ENCODE measurements around the gene AP2A2.
"Not testable (repeated sequence)": the region's sequence is repeated elsewhere in the genome, so short reads cannot be mapped to it uniquely, and the experiment has no call there.

Gene AP2A2

DNA sequence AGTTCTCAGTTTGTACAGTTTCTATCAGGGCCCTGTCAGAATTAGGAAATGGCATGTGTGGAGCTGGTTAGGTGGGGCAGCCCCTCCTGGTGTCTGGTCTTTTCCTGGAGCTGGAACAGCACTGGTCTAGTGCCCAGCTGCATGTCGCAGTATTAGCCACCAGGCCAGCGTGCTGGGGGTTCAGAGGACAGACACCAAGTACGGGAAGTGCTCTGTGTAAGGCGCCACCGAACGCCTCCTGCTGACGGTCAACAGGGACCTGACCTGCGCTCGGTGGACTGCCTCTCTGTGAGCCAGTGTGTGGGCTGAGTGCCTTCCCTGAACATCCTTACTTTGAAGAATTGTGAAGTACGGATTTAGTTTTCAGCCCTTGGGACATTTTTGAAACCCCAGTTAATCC, 33.9 kb downstream of the AP2A2 start:
- H3K9me3 ChIP-seq (ENCODE audit: low read length): no peaks in the 10 kb centered on the region
- no peak overlapping the region for H3K9ac ChIP-seq (ENCODE audit: low read length)
- H3K27me3 ChIP-seq (ENCODE audit: control insufficient read depth in 1 of 2, insufficient read depth in 2 of 2, low read length in 2 of 2): no peaks in the 10 kb centered on the region
- no peaks in the 10 kb centered on the region for H3K4me1 ChIP-seq (ENCODE audit: insufficient read depth, low read length)
- no peak overlapping the region for H3K27ac ChIP-seq (ENCODE audit: low read depth, low read length)
- H3K4me3 ChIP-seq (ENCODE audit: low read depth in 1 of 2, low read length in 2 of 2): no peak overlapping the region
- H3K36me3 ChIP-seq (ENCODE audit: insufficient read depth, low read length): peaks cover 27% of the 10 kb centered on the region

DNA sequence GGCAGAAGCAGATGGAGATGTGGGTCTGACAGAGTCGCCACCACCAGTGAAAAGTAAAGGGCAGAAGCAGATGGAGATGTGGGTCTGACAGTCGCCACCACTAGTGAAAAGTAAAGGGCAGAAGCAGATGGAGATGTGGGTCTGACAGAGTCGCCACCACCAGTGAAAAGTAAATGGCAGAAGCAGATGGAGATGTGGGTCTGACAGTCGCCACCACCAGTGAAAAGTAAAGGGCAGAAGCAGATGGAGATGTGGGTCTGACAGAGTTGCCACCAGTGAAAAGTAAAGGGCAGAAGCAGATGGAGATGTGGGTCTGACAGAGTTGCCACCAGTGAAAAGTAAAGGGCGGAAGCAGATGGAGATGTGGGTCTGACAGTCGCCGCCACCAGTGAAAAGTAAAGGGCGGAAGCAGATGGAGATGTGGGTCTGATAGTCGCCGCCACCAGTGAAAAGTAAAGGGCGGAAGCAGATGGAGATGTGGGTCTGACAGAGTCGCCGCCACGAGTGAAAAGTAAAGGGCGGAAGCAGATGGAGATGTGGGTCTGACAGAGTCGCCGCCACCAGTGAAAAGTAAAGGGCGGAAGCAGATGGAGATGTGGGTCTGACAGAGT, 35.7 kb downstream of the AP2A2 start:
- not testable (repeated sequence) for H3K4me1 ChIP-seq (ENCODE audit: insufficient read depth, low read length); H3K27ac ChIP-seq (ENCODE audit: low read depth, low read length); H3K4me3 ChIP-seq (ENCODE audit: low read depth in 1 of 2, low read length in 2 of 2); H3K9me3 ChIP-seq (ENCODE audit: low read length); H3K9ac ChIP-seq (ENCODE audit: low read length); H3K27me3 ChIP-seq (ENCODE audit: control insufficient read depth in 1 of 2, insufficient read depth in 2 of 2, low read length in 2 of 2)
- peaks cover 27% of the 10 kb centered on the region for H3K36me3 ChIP-seq (ENCODE audit: insufficient read depth, low read length)

DNA sequence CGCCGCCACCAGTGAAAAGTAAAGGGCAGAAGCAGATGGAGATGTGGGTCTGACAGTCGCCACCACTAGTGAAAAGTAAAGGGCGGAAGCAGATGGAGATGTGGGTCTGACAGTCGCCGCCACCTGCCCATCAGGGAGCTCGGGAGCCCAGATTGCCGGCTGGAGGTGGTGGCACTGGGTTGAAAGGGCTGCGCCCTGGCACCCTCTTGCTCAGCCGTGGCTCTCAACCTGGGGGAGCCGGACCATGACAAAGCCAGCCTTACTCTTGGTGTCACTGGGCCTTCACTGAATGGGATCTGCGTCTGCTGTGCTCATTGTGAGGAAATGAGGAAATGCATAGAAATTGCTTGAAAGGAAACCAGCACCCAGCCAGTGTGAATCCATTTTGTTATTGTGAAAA, 36.3 kb downstream of the AP2A2 start:
- Histone ChIP-seq H3K4me3 (ENCODE audit: low read depth in 1 of 2, low read length in 2 of 2) (no peak overlapping the region), H3K36me3 (ENCODE audit: insufficient read depth, low read length) (peaks cover 27% of the 10 kb centered on the region), H3K9ac (ENCODE audit: low read length) (no peak overlapping the region), H3K27me3 (ENCODE audit: control insufficient read depth in 1 of 2, insufficient read depth in 2 of 2, low read length in 2 of 2) (no peaks in the 10 kb centered on the region), H3K9me3 (ENCODE audit: low read length) (no peaks in the 10 kb centered on the region), H3K4me1 (ENCODE audit: insufficient read depth, low read length) (no peaks in the 10 kb centered on the region), H3K27ac (ENCODE audit: low read depth, low read length) (no peak overlapping the region)

DNA sequence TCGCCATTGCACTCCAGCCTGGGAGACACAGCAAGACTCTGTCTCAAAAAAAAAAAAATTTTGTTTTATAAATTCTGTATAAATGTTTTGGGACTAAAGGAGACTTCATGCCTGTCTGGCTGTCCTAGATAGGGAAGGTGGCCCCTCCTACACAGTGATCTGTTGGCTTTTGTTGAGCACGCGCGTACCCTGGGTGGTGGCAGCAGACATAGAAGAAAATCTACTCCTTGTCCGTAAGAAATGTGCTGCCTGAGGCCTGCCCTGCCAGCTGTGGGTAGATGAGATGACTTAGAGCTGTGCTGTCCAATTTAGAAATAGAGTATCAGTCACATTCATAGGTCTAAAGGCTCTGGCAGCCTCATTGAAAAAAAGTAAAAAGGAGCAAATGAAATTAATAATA, 37.0 kb downstream of the AP2A2 start:
- H3K4me3 ChIP-seq (ENCODE audit: low read depth in 1 of 2, low read length in 2 of 2): no peak overlapping the region
- H3K9me3 ChIP-seq (ENCODE audit: low read length): no peaks in the 10 kb centered on the region
- H3K27me3 ChIP-seq (ENCODE audit: control insufficient read depth in 1 of 2, insufficient read depth in 2 of 2, low read length in 2 of 2): no peaks in the 10 kb centered on the region
- H3K9ac ChIP-seq (ENCODE audit: low read length): no peak overlapping the region
- H3K4me1 ChIP-seq (ENCODE audit: insufficient read depth, low read length): no peaks in the 10 kb centered on the region
- H3K36me3 ChIP-seq (ENCODE audit: insufficient read depth, low read length): peaks cover 27% of the 10 kb centered on the region
- no peak overlapping the region for H3K27ac ChIP-seq (ENCODE audit: low read depth, low read length)

DNA sequence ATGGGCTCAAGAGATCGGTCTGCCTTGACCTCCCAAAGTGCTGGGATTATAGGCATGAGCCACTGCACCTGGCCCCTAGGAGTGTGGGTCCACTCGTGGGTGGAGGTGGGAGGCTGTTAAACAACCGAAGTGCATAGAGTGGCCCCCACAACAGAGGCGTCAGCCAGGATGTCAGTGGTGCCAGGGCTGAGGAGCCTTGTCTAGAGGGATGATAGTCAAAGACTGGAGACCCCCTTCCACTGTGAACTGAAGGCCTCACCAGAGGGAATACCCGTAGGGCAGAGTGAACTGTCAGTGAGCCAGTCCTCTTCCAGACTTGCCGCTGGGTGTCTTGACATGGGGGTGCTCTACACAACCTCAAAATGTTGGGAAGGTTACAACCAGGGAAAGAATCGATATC, 38.2 kb downstream of the AP2A2 start:
- H3K27ac ChIP-seq (ENCODE audit: low read depth, low read length): no peak overlapping the region
- no peak overlapping the region for H3K4me3 ChIP-seq (ENCODE audit: low read depth in 1 of 2, low read length in 2 of 2)
- no peaks in the 10 kb centered on the region for H3K27me3 ChIP-seq (ENCODE audit: control insufficient read depth in 1 of 2, insufficient read depth in 2 of 2, low read length in 2 of 2)
- no peak overlapping the region for H3K9ac ChIP-seq (ENCODE audit: low read length)
- peaks cover 23% of the 10 kb centered on the region for H3K36me3 ChIP-seq (ENCODE audit: insufficient read depth, low read length)
- H3K4me1 ChIP-seq (ENCODE audit: insufficient read depth, low read length): no peaks in the 10 kb centered on the region
- no peaks in the 10 kb centered on the region for H3K9me3 ChIP-seq (ENCODE audit: low read length)

DNA sequence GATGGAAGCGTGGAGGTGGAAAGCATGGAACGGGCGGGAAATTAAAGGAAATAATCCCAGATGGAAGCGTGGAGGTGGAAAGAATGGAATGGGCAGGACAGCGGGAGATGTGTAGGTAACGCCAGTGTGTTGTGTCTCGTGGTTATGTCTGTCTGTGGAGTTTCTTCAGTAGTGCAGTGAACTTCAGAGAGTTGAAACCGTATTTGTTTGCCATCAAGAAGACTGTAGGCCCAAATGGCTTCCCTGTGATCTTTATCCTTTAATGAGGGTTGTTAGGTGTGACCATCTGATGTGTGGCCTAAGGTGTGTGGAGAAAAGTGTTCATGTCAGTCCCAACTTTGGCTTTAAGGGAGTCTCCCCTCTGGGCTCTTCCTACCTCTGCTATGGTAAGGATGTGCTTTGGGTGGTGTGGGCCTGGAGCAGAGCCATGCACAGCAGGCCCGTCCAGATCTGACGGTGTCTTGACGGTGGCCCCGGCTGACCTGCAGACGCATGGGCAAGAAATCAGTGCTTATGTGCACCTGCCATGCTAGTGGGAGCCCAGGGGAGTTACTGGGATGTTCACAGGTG, 39.6 kb downstream of the AP2A2 start:
- Histone ChIP-seq H3K9me3 (ENCODE audit: low read length) (no peaks in the 10 kb centered on the region), H3K4me3 (ENCODE audit: low read depth in 1 of 2, low read length in 2 of 2) (no peak overlapping the region), H3K27ac (ENCODE audit: low read depth, low read length) (no peak overlapping the region), H3K4me1 (ENCODE audit: insufficient read depth, low read length) (no peaks in the 10 kb centered on the region), H3K27me3 (ENCODE audit: control insufficient read depth in 1 of 2, insufficient read depth in 2 of 2, low read length in 2 of 2) (no peaks in the 10 kb centered on the region), H3K9ac (ENCODE audit: low read length) (no peak overlapping the region), H3K36me3 (ENCODE audit: insufficient read depth, low read length) (peaks cover 17% of the 10 kb centered on the region)

DNA sequence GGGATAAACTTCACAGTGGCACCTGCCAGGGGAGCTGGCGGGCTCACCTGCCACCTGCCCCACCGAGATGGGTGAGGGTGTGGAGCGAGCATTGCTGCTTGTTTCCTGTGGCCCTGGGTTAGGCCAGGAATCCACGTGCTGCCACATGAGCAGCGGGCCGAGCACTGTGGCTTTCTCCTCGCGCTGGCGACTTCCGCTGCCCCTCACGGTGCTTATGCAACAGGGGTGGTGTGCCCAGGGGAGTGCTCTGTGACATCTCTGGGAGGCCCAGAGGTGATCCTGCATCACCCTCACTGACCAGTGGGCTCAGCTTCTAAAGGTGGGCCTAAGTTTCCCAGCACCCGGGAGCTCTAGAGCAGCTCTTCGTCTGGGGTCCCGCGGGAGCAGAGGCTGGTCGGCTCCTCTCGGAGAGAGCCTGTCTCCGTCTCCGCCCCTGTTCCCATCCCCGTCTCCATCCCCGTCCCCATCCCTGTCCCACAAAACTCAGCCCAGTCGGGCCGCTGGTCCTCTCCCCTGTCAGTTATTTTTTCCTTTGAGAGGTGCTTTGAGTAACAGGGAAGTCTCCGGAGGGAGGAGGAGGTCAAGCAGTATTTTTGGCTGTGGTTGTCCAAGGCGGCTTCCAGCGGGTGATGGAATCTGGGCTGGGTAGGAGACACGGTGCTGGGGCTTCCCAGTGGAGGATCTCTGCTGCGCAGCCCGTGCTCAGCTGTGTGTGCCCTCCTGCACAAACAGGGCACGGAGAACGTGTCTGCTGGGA, 42.5 kb downstream of the AP2A2 start:
- no peak overlapping the region for H3K9ac ChIP-seq (ENCODE audit: low read length)
- no peak overlapping the region for H3K27ac ChIP-seq (ENCODE audit: low read depth, low read length)
- peaks cover 30% of the 10 kb centered on the region for H3K36me3 ChIP-seq (ENCODE audit: insufficient read depth, low read length)

DNA sequence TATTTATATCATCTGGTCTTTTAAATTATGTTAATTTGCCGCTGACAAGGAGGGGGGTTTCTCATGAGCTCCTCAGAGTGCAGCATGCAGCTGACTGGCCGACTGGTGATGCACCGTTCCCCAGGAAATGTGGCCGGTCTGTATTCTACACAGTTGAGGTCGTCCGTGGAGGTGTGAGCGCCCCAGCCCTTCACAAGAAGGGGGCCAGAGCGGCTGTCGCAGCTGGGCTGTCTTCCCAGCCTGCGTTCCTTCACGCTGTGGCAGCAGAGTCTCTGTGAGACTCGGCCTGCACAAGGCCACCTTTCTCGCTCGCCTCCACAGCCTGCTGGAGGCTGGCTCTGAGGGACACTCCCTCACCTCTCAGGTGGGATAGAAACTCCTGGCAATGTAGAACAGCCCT, 43.2 kb downstream of the AP2A2 start:
- no peaks in the 10 kb centered on the region for H3K9me3 ChIP-seq (ENCODE audit: low read length)
- no peak overlapping the region for H3K27ac ChIP-seq (ENCODE audit: low read depth, low read length)
- H3K9ac ChIP-seq (ENCODE audit: low read length): no peak overlapping the region
- no peak overlapping the region for H3K4me3 ChIP-seq (ENCODE audit: low read depth in 1 of 2, low read length in 2 of 2)
- no peaks in the 10 kb centered on the region for H3K27me3 ChIP-seq (ENCODE audit: control insufficient read depth in 1 of 2, insufficient read depth in 2 of 2, low read length in 2 of 2)
- peaks cover 32% of the 10 kb centered on the region for H3K36me3 ChIP-seq (ENCODE audit: insufficient read depth, low read length)
- no peaks in the 10 kb centered on the region for H3K4me1 ChIP-seq (ENCODE audit: insufficient read depth, low read length)

More for the DNA sequence above, 42.5 kb downstream of the AP2A2 start:
- Histone ChIP-seq H3K9me3 (ENCODE audit: low read length) (no peaks in the 10 kb centered on the region), H3K4me3 (ENCODE audit: low read depth in 1 of 2, low read length in 2 of 2) (no peak overlapping the region), H3K27me3 (ENCODE audit: control insufficient read depth in 1 of 2, insufficient read depth in 2 of 2, low read length in 2 of 2) (no peaks in the 10 kb centered on the region), H3K4me1 (ENCODE audit: insufficient read depth, low read length) (no peaks in the 10 kb centered on the region)

DNA sequence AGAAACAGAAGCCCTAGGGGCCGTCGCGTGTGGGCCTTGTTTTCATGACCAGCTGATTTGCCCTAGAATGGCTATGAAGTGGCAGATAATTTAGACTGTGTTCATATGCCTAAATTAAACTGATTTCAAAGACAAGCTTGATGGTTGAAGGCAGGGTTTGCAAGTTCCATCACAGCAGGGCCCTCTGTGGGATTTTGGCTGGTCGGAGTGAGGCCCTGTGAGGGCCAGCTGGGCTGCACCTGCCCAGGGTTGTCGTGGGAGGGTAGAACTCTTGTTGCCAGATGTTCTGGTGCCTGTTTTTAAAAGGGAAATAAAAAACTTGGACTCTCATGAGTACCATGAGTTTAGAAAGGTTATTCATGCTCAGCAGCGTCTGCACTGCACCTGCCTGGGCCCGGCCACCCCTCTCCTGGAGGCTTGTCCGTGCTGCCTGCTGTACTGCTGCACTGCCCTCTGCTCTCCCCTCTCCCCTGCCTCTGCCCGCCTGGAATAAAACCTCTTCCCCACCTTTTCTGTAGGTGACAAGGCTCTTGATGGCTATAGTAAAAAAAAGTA, 44.1 kb downstream of the AP2A2 start:
- Histone ChIP-seq H3K9ac (ENCODE audit: low read length) (no peak overlapping the region), H3K27me3 (ENCODE audit: control insufficient read depth in 1 of 2, insufficient read depth in 2 of 2, low read length in 2 of 2) (no peaks in the 10 kb centered on the region), H3K36me3 (ENCODE audit: insufficient read depth, low read length) (peaks cover 36% of the 10 kb centered on the region), H3K4me1 (ENCODE audit: insufficient read depth, low read length) (no peaks in the 10 kb centered on the region), H3K9me3 (ENCODE audit: low read length) (no peaks in the 10 kb centered on the region), H3K27ac (ENCODE audit: low read depth, low read length) (no peak overlapping the region), H3K4me3 (ENCODE audit: low read depth in 1 of 2, low read length in 2 of 2) (no peak overlapping the region)

DNA sequence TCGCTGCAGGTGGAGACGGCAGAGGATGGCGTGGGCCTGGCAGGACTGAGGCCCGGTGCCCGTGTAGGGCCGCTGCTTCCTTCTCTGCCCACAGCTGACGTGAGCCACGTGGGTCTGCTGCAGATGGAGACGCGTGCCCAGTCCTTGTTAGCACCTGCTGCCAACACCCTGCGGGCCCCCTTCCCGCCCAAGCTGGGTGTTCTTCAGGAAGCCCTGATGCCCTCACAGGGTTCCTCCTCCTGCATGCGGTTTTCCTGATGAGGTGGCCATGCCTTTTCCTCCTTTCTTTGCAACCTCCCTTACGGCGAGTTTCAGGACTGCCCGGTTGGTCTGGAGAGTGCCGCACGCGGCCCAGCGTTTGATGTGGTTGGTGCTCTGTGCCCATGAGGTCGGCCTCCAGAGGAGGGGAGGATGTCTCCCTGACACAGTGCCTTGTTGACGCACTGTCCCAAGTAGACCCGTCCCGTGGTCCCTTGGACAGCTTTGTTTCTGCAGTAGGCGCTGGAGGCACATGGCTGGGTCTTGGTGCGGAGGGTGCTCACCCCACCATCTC, 44.7 kb downstream of the AP2A2 start:
- Histone ChIP-seq H3K27ac (ENCODE audit: low read depth, low read length) (no peak overlapping the region), H3K9ac (ENCODE audit: low read length) (no peak overlapping the region), H3K36me3 (ENCODE audit: insufficient read depth, low read length) (peaks cover 36% of the 10 kb centered on the region), H3K4me1 (ENCODE audit: insufficient read depth, low read length) (no peaks in the 10 kb centered on the region), H3K27me3 (ENCODE audit: control insufficient read depth in 1 of 2, insufficient read depth in 2 of 2, low read length in 2 of 2) (no peaks in the 10 kb centered on the region), H3K4me3 (ENCODE audit: low read depth in 1 of 2, low read length in 2 of 2) (no peak overlapping the region), H3K9me3 (ENCODE audit: low read length) (no peaks in the 10 kb centered on the region)

DNA sequence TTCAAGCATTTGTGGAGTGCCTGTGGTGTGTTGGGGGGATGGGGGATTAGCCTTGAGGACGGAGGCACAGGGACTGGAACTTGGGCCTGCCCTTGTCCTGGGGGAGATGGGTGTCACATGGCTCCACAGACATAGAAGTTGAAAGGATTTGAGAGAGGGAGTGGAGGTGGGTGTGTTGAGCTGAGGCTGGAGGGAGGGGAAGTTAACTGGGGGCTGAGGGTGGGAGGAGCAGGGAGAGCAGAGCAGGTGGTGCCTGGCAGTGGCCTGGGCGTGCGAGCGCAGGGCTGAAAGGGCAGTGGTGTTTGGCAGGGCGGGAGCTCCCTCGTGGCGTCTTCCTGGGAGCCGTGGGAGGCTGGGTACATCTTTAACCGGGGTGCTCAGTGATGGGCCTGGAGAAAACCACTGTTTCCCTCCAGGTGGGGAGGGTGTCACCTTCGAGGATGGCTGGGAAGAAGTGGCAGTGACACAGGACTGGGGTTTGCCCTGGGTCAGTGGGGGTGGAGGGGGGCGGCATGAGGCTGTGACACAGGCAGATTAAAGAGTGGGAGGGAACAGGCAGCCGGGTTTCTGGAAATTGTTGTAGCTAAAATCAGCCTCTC, 45.5 kb downstream of the AP2A2 start:
- Histone ChIP-seq H3K36me3 (ENCODE audit: insufficient read depth, low read length) (peaks cover 36% of the 10 kb centered on the region), H3K27me3 (ENCODE audit: control insufficient read depth in 1 of 2, insufficient read depth in 2 of 2, low read length in 2 of 2) (no peaks in the 10 kb centered on the region), H3K4me1 (ENCODE audit: insufficient read depth, low read length) (no peaks in the 10 kb centered on the region), H3K9me3 (ENCODE audit: low read length) (no peaks in the 10 kb centered on the region), H3K4me3 (ENCODE audit: low read depth in 1 of 2, low read length in 2 of 2) (no peak overlapping the region), H3K9ac (ENCODE audit: low read length) (no peak overlapping the region), H3K27ac (ENCODE audit: low read depth, low read length) (no peak overlapping the region)

All from muscle layer of colon (tissue), 2 donors.